ENCODE results near the gene PPP1R10.

DNA sequence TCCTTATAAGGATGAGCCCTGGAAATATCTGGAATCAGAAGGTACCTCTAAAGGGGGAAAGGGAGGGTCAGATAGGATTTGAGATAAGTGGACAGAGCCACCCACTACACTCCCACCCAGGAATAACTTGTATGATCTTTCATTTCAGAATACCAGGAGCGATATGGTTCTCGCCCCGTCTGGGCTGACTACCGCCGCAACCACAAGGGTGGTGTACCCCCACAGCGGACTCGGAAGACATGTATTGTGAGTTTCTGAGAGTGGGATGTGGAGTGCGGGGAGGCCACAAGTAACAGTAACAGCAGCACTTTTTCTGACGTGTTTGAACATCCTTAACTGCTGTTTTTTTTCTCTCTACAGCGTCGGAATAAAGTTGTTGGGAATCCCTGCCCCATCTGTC lies 2.5 kb upstream of the PPP1R10 start:
- TF ChIP-seq, protein P1, sequence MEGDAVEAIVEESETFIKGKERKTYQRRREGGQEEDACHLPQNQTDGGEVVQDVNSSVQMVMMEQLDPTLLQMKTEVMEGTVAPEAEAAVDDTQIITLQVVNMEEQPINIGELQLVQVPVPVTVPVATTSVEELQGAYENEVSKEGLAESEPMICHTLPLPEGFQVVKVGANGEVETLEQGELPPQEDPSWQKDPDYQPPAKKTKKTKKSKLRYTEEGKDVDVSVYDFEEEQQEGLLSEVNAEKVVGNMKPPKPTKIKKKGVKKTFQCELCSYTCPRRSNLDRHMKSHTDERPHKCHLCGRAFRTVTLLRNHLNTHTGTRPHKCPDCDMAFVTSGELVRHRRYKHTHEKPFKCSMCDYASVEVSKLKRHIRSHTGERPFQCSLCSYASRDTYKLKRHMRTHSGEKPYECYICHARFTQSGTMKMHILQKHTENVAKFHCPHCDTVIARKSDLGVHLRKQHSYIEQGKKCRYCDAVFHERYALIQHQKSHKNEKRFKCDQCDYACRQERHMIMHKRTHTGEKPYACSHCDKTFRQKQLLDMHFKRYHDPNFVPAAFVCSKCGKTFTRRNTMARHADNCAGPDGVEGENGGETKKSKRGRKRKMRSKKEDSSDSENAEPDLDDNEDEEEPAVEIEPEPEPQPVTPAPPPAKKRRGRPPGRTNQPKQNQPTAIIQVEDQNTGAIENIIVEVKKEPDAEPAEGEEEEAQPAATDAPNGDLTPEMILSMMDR (IDR thresholded peaks at IDR 0.05) = no peak
- TF ChIP-seq POLR2A (IDR thresholded peaks at IDR 0.05) = no peak
